Embryonic facial prominence (tissue), 1 donor: ENCODE measurements around the gene CCDC85B.
A peak's percentile ranks its signal among the peaks of the same experiment; 100 is the strongest.
"Not testable (repeated sequence)": the region's sequence is repeated elsewhere in the genome, so short reads cannot be mapped to it uniquely, and the experiment has no call there.

Source experiments
- DNase-seq: peaks from one replicate; pipeline ENCODE4 v3.0.0-alpha.2; 2016; ENCODE audit errors: extremely low spot score

CCDC85B gene

DNA sequence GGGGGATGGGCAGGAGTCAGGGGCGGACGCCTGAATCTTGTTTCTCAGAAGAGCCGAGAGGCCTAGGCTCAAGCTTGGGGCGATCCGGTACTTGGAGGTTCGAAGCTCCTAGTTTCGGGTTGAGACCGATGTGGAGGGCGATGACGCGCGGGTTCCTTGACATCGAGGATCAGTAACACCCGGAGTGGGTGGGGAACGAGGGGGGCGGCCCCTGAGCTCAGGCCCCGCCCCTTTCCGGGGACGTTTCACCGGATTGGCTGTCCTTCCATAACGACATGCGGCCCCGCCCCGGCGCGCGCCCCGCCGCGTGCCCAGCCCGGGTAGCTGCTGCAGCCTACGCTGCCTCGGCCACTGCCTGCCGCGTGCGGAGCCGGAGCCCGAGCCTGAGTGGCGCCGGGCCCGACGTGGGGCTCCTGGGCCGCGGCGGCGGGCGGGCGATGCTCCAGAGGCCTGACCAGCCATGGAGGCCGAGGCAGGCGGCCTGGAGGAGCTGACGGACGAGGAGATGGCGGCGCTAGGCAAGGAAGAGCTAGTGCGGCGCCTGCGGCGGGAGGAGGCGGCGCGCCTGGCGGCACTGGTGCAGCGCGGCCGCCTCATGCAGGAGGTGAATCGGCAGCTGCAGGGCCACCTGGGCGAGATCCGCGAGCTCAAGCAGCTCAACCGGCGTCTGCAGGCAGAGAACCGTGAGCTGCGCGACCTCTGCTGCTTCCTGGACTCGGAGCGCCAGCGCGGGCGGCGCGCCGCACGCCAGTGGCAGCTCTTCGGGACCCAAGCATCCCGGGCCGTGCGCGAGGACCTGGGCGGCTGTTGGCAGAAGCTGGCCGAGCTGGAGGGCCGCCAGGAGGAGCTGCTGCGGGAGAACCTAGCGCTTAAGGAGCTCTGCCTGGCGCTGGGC lies at the start of gene CCDC85B:
Gene CCDC85B (plus strand): TSS at position 350 of the 895 bp plus-strand sequence. CDS start 111 bp downstream, at position 461.
- DNase-seq, result peak; percentile 91

GRCh38 chr11:65842144-65842543 lies 48.3 kb upstream of the CCDC85B start:
- DNase-seq, result no peak

DNA sequence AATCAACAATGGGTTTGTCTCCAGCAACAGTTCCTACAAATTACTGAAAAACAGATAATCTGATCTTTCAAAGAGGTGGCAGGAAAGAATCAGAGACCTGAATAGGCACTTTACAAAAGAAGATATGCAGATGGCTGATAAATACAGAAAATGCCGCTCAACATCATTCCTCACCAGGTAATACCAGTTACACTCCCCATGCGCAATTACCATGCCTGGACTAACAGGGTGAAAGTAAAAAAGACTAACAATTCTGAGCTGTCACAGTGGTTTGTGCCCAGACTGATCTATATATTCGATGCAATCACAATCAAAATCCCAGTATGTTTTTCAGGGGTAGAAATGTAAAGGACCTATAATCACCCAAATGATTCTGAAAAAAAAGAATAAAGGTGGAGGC lies 46.7 kb upstream of the CCDC85B start:
- DNase-seq, result no peak

GRCh38 chr11:65844231-65844872 lies 46.1 kb upstream of the CCDC85B start:
- DNase-seq, result no peak

- DNase-seq, result no peak
These were observed 42.7 kb upstream of the CCDC85B start for GRCh38 chr11:65847746-65848145.

DNA sequence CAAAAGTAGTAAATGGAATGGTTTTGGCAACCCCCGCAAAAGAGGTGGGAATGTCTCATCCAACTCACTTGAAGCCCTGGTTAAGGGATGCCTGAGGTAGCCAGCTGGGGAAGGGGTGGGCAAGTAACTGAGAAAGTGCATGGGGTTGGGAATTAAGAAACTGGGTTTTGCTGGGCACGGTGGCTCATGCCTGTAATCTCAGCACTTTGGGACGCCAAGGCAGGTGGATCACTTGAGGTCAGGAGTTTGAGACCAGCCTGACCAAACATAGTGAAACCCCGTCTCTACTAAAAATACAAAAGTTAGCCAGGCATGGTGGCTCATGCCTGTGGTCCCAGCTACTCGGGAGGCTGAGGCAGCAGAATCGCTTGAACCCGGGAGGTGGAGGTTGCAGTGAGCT lies 41.8 kb upstream of the CCDC85B start:
- not testable (repeated sequence) for DNase-seq

DNA sequence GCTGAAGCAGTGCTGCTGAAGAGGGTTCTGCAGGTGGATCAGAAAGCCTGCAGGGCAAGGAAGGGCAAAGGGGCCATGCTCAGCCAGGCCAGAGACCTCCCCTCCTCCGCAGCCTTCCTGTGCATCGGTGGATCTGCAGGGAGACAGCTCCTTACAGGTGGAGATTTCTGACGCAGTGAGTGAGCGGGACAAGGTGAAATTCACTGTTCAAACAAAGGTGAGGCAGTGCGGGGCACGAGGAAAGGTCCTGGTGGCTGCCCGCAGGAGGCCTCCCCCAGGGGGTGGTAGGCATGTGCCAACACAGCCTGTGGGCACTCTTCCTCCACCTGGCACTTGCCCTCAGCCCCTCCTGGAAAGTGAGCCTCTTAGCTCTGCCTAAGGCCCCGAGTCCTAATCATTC lies 41.1 kb upstream of the CCDC85B start:
- DNase-seq, result no peak

- DNase-seq, result no peak
These were observed 40.7 kb upstream of the CCDC85B start for GRCh38 chr11:65849771-65850216.

DNA sequence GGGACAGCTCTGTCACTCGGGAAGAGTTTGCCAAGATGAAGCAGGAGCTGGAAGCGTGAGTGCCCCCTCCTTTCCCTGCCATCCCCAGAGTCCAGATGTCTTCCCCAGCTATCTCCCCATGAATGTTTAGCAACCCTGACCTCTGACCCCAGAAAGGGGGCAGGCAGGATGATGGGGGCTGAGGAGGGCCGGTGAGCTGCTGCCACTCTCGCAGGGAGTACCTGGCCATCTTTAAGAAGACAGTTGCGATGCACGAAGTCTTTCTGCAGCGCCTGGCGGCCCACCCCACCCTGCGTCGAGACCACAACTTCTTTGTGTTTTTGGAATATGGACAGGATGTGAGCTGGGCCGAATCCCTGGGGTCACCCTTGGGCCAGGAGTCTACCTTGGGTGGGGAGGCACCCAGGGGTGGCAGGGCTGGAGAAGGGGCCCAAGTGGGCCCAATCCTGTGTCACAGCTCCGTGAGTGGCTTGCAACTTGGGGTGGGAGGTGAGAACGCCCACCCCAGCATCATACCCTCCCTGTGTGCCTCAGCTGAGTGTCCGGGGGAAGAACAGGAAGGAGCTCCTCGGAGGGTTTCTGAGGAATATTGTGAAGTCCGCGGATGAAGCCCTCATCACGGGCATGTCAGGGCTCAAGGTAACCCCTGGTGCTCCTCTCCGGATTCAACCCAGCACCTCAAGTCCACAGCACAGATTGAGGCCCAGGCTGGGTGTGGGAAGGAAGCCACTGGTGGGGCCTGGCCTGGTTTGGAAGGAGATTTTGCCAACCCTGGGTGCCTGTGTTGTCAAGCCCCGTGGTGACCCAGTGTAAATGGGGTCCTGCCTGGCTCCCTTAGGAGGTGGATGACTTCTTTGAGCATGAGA lies 40.0 kb upstream of the CCDC85B start:
- DNase-seq, result no peak

- no peak for DNase-seq
These were observed 39.3 kb upstream of the CCDC85B start for GRCh38 chr11:65851083-65851579.

DNA sequence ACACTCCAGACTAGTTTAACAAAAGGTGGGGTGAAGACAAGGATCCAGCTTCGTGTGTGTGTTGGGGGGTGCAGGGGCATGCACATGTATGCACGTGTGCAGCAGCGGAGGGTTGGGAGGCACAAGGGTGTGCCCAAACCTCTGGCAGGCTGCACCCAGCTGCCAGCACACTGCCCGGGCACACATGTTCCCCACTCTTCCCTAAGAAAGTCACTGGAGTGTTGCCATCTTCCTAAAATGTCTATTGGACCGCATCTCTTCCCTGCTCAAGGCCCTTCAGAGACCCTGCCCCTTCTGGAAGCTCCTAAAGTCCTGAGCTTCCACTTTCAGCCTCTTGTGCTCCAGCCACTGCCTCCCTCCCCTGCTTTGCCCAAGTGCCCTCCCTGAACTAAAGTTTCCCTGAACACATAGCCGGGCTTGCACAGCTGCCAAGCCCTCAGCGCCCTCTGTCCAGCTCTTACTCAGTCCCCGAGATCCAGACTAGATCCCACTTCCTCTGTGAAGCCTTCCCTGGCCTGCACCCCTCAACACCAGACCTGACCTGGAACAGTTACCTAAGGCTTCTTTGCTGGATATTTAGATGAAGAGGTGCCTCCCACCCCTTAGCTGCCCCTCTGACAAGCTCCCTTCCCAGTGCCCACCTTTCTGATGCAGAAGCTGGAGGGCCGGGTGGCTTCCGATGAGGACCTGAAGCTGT lies 38.5 kb upstream of the CCDC85B start:
- no peak for DNase-seq

GRCh38 chr11:65852508-65853245 lies 37.8 kb upstream of the CCDC85B start:
- DNase-seq, result no peak

DNA sequence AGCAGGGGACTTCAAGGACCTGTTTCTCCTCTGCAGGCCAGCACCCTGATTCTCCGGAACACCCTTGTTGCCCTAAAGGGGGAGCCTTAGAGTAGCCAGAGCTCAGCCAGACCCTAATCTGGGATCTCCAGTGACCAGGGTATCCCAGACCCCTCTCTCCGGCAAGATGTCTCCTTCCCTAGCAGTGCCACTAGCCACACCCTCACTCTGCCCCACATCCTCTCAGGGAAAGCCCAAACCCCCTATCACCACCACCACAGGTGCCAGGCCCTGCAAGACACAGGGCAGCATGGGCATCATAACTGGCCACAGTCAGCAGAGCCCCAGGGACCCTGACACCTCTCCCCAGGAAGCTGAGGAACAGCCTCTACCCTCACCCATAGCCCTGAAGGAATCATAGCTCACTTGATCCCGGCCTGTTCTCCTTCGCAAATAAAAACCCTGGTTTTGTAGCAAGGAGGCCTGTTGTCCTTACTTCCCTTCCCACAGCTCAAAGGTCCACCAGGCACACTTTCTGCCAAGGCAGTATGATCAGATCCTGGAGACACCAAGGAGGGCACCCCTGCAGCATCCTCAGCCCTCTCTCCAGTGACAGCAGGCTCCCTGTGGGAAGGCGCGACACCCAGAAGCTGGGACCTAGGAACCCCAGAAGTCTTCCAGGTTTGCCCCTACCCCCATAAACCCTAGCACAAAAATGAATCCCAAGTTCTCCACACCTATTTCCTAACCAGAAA lies 37.1 kb upstream of the CCDC85B start:
- no peak for DNase-seq

DNA sequence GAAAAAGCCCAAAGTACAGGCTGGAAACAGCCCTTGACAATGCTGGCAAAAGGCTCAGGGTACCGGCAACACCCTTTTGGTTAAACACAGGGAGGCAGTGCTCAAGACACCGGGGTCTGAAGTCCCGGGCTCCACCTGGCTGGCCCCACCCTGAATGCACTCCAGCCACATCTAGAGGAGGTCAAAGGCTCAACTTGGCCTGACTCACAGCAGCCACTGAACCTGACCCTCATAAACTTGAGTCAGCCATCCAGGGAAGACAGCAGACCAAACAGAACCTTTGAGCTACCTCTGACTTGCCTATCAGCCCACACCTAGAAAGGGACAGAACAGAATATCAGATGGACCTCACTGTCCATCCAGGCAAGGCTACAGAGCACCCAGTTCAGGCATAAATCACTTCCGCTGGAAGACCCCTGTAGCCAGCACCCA lies 36.3 kb upstream of the CCDC85B start:
- DNase-seq, result no peak

- DNase-seq, result no peak
These were observed 35.3 kb upstream of the CCDC85B start for GRCh38 chr11:65854852-65855837.

GRCh38 chr11:65855927-65856363 lies 34.5 kb upstream of the CCDC85B start:
- no peak for DNase-seq

DNA sequence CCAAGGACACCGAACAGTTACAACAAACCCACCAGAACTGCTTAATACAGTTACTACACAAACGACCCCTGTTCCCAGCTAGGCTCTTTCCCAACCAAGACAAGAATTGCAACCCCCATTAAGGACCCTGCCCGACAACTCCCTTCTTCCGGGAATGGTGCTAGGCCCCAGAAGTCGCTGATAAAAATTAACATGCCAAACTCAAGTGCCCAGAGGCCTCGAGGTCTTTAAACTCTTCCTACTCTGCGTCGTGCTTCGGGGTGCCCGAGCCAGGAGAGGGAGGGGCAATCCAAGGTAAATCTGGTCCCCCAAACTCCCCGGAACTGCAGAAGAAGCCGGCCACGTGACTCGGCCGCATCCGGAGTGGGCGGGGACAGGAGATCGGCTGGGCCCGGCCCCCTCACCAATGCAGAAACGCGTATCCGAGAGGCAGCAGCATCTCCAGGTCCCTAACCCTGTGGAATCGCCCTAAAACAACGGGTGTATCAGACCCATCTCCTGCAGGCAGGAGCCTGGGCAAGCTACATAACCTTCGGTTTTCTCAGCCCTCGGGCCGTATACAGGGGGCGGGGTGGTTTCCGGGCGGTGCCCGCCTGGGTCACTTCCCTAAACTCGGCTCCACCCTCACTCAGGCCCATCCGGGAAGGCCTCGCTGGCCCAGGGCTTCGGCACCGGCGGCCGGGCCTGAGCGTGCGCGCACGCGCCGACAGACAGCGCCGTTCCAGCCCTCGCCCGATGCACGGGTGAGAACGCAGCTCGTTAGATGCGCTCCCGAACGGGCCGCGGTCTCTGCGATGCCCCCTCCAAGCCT lies 33.6 kb upstream of the CCDC85B start:
- peak; percentile 4 for DNase-seq

GRCh38 chr11:65857500-65857852 lies 33.0 kb upstream of the CCDC85B start:
- DNase-seq, result no peak
